Neural crest cell (in vitro differentiated cells): ENCODE data around the gene MAP2K1. TPM values are rescaled to one million over a fixed set of nuclear protein-coding genes. Genes with fewer than 3 reads are reported as not detected.

Experiments used
- DNase-seq: peaks from one replicate; pipeline ENCODE4 v3.0.0; 2021; ENCODE audit warnings: low read depth, mixed read lengths, low spot score
- H3K27ac Mint-ChIP-seq: one replicate; pipeline ENCODE4 v1.8.0; 2021; ENCODE audit warnings: mild to moderate bottlenecking, mixed read lengths; ENCODE audit not compliant: unreplicated experiment
- H3K27me3 Mint-ChIP-seq: 2 replicates; pipeline ENCODE4 v1.8.0; 2021; ENCODE audit warnings: low read depth, mild to moderate bottlenecking, mixed read lengths
- H3K36me3 Mint-ChIP-seq: 2 replicates; pipeline ENCODE4 v1.8.0; 2021; ENCODE audit warnings: low read depth, mild to moderate bottlenecking, mixed read lengths
- H3K4me1 Mint-ChIP-seq: 2 replicates; pipeline ENCODE4 v1.8.0; 2021; ENCODE audit warnings: mixed read lengths
- H3K4me3 Mint-ChIP-seq: one replicate; pipeline ENCODE4 v1.8.0; 2021; ENCODE audit warnings: mild to moderate bottlenecking, mixed read lengths
- H3K9me3 Mint-ChIP-seq: 2 replicates; pipeline ENCODE4 v1.8.0; 2021; ENCODE audit warnings: mixed read lengths
- total RNA-seq: library from RNA; stranded (reverse); gene quantifications from 2 replicates; pipeline ENCODE4 v1.2.1, GENCODE V29; 2021
- TF ChIP-seq, protein P1 (sequence below): fragments of 200-600 bp; sonication (generic); conservative IDR thresholded peaks from 2 replicates; pipeline ENCODE4 v1.5.0; 2021; ENCODE audit warnings: antibody characterized with exemption, mild to moderate bottlenecking

The MAP2K1 gene
- total RNA-seq, 1 donor from 2014 or later, result 43.3 TPM

DNA sequence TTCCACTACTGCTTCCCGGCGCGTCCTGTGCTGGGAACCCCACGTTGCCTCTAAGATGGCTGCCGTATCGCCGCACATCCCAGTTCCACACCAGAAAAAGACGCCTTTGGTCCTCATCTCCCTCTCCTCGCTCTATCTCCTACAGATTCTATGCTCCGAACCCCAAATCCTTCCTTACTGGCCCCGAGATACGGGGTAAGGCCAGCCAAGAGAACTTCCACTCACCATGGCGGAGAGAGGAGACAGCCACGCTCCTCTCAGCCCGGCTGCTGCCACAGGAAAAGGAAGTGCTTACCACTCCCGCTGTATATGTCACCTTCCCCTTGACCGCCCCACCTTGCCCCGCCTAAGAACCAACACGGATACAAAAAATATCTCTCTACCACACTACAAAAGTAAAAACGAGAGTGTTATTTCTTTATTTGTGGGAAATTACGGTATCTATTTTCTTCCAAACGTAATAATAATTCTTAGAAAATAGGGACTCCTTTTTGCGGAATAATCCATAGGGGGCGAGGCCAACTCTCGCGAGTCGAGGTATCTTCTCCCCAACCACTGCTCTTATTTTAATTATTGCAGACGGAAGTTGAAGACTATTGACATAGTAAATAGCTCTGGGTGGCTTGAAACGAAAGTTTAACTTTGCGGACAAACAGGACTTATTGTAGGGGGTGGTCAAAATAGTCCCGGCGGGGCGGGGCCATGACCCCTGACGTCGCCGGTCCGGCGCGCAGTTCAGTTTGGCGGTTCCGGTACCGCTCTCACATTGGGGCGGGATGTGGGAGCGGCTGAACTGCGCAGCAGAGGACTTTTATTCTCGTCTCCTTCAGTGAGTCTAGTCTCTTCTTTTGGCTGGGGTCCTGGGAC, 118.1 kb downstream of the MAP2K1 start, which contains the start of the genes RPL4 and ZWILCH:
RPL4 (minus strand) TSS at position 293 of the 867 bp plus-strand sequence; CDS start at position 228, 65 bp downstream.
ZWILCH (plus strand) TSS at position 764 of the 867 bp plus-strand sequence; CDS start at position 777, 13 bp downstream.
- Mint-ChIP-seq H3K27me3 (no peaks in the 10 kb centered on the region), H3K4me3 (peak within 1 kb of the TSS; percentile 98), H3K9me3 (no peaks in the 10 kb centered on the region), H3K27ac (peak within 1 kb of the TSS; percentile 100), H3K4me1 (peaks cover 47% of the 10 kb centered on the region), H3K36me3 (peaks cover 27% of the 10 kb centered on the region)
- DNase-seq, result peak; percentile 59
- TF ChIP-seq, protein P1, sequence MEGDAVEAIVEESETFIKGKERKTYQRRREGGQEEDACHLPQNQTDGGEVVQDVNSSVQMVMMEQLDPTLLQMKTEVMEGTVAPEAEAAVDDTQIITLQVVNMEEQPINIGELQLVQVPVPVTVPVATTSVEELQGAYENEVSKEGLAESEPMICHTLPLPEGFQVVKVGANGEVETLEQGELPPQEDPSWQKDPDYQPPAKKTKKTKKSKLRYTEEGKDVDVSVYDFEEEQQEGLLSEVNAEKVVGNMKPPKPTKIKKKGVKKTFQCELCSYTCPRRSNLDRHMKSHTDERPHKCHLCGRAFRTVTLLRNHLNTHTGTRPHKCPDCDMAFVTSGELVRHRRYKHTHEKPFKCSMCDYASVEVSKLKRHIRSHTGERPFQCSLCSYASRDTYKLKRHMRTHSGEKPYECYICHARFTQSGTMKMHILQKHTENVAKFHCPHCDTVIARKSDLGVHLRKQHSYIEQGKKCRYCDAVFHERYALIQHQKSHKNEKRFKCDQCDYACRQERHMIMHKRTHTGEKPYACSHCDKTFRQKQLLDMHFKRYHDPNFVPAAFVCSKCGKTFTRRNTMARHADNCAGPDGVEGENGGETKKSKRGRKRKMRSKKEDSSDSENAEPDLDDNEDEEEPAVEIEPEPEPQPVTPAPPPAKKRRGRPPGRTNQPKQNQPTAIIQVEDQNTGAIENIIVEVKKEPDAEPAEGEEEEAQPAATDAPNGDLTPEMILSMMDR, result no peak

DNA sequence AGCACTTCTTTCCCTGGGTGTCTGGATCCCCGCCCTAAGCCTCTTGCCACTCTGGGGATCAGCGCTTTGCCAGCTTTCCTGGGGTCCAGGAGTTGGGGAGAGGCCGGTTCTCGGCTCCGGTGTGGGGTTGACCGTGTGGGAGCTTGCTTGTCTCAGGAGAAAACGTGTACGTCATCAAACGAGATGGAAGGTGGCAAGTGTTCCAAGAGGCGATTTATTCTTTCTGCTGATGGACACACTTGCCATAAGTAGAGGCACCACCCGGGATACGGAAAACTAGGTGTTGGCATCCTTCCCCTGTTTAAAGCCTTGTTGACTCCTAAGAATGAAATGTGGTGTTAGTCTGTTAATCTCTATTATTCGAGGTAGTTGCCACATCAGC, 118.7 kb downstream of the MAP2K1 start:
- Mint-ChIP-seq H3K27ac (peak overlapping the region; percentile 100), H3K27me3 (no peaks in the 10 kb centered on the region), H3K4me1 (peaks cover 42% of the 10 kb centered on the region), H3K4me3 (peak overlapping the region; percentile 98), H3K9me3 (no peaks in the 10 kb centered on the region), H3K36me3 (peaks cover 22% of the 10 kb centered on the region)
- DNase-seq, result no peak
- TF ChIP-seq, protein P1, result no peak

DNA sequence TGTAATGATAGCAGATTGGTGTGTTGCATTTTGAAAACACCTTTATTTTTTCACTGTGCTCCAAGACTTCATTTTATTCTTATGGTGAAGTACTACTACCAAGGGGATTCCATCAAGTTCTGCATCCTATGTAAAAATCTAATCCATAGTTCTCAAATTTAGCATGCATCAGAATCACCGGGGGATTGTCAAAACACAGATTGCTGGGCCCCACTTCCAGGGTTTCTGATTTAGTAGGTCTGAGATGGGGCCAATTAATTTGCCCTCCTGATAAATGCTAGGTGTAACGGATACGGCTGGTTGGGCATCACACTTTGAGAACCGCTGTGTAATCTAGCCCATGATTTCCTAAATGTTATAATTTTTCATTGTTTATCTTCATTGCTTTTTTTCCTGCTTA, 119.1 kb downstream of the MAP2K1 start:
- Mint-ChIP-seq H3K4me3 (peak overlapping the region; percentile 98), H3K4me1 (peaks cover 42% of the 10 kb centered on the region)

DNA sequence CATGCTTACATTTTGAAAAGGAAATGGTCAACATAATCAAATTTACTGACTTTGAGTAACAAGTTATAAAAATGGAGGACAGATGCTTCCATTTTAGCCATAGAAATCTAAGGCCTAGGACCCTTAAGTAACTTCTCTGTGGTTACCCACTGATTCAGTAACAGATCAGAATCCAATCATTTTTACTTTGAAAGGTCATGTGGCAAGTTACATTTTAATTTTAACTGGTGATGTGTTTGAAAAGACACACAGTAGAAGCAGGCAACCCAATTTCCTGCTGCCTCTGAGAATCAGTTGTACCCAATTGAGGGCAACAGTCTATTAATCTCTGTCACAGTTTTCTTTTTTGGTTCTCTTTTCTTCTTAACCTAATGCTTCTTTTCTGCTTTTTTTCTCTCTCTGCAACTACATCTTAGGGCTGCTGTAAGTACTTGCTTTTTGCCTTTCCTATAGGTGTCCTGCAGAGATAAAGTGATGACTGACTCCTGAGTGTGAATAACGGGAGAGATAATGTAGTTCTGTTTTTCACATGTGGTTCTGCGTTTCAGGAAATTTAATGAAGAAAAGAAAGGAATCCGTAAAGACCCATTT, 121.7 kb downstream of the MAP2K1 start:
- no peak for DNase-seq
- Mint-ChIP-seq H3K27me3 (no peaks in the 10 kb centered on the region), H3K4me1 (peaks cover 27% of the 10 kb centered on the region), H3K4me3 (peak overlapping the region; percentile 87), H3K9me3 (no peaks in the 10 kb centered on the region), H3K27ac (no peak overlapping the region), H3K36me3 (peaks cover 9% of the 10 kb centered on the region)
- TF ChIP-seq, protein P1, result no peak

More for the DNA sequence above, 119.1 kb downstream of the MAP2K1 start:
- no peak for DNase-seq
- Mint-ChIP-seq H3K36me3 (peaks cover 19% of the 10 kb centered on the region), H3K9me3 (no peaks in the 10 kb centered on the region), H3K27ac (peak overlapping the region; percentile 100), H3K27me3 (no peaks in the 10 kb centered on the region)
- TF ChIP-seq, protein P1, result no peak

DNA sequence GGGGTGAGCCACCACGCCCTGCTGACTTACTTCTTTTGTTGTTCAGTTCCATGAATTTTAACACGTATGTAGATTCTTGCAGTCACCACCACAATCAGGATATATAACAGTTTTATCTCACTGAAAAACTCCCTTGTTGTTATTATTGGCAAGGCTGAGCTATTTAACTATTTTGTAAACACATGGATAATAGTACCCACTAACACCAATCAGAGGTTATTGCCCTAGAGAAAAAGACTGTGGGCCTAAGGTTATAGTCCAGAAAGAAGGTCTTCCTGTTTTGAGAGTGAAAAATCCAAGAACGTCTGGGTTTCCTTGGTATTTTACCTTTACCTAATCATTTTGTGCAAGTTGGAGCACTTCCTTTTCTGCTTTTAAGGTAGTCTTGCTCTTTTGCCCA, 127.9 kb downstream of the MAP2K1 start:
- no peak overlapping the region for H3K4me3 Mint-ChIP-seq
- H3K36me3 Mint-ChIP-seq, result peaks cover 6% of the 10 kb centered on the region
- no peak for DNase-seq
- H3K27ac Mint-ChIP-seq, result no peak overlapping the region
- no peaks in the 10 kb centered on the region for H3K9me3 Mint-ChIP-seq
- no peaks in the 10 kb centered on the region for H3K4me1 Mint-ChIP-seq
- H3K27me3 Mint-ChIP-seq, result no peaks in the 10 kb centered on the region
- TF ChIP-seq, protein P1, result no peak
